ENCODE measurements around the gene TCIRG1. TPM values are rescaled to one million over a fixed set of nuclear protein-coding genes. Genes with fewer than 3 reads are reported as not detected.
A peak's percentile ranks its signal among the peaks of the same experiment; 100 is the strongest.

Gene TCIRG1
- total RNA-seq, 4 donors from 2014 or later = 260 to 697 (median 380) TPM

DNA sequence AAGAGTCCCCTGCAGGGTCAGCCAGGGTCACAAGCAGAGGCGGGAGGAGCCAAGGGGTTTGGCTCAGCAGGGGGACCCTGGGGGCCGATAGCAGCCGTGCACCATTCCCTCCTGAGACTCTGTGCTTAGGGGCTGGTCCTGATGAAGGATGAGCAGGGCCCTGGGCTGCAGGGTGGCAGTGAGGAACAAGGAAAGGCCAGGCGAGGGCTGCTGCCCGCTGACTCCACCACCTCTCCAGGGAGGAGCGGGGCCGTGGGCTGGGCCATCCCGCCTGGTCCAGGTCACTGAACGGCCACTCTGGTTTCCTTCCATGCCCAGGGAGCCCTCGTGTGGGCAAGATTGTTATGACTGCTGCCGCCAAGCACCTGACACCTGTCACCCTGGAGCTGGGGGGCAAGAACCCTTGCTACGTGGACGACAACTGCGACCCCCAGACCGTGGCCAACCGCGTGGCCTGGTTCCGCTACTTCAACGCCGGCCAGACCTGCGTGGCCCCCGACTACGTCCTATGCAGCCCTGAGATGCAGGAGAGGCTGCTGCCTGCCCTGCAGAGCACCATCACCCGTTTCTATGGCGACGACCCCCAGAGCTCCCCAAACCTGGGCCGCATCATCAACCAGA is 17.5 kb upstream of the TCIRG1 start:
- intact Hi-C loops (cut with DNase I; ENCODE audit: low total_unique reads) (no loop called here), in situ Hi-C loops (cut with MboI; ENCODE audit: low pct_ligation_motif_present in 1 of 4, low pct_unique_long_range_greater_than_20kb in 1 of 4, low sequenced_read_pairs in 3 of 4) (no loop called here)
- H3K36me3 ChIP-seq = no peaks in the 10 kb centered on the region
- DNase-seq = peak; percentile 60
- TF ChIP-seq, protein P1, sequence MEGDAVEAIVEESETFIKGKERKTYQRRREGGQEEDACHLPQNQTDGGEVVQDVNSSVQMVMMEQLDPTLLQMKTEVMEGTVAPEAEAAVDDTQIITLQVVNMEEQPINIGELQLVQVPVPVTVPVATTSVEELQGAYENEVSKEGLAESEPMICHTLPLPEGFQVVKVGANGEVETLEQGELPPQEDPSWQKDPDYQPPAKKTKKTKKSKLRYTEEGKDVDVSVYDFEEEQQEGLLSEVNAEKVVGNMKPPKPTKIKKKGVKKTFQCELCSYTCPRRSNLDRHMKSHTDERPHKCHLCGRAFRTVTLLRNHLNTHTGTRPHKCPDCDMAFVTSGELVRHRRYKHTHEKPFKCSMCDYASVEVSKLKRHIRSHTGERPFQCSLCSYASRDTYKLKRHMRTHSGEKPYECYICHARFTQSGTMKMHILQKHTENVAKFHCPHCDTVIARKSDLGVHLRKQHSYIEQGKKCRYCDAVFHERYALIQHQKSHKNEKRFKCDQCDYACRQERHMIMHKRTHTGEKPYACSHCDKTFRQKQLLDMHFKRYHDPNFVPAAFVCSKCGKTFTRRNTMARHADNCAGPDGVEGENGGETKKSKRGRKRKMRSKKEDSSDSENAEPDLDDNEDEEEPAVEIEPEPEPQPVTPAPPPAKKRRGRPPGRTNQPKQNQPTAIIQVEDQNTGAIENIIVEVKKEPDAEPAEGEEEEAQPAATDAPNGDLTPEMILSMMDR (IDR thresholded peaks at IDR 0.05) = peak in 4 of 5 experiments; percentile 36 to 63 (median 41)
- TF ChIP-seq POLR2A (IDR thresholded peaks at IDR 0.05) = no peak
- H3K27ac ChIP-seq = no peak overlapping the region
- no peak overlapping the region for H3K4me3 ChIP-seq
- H3K4me1 ChIP-seq = peaks cover 0 to 6% (median 0%) of the 10 kb centered on the region in 4 donors
- no peaks in the 10 kb centered on the region for H3K27me3 ChIP-seq
- no peaks in the 10 kb centered on the region for H3K9me3 ChIP-seq
- 65% methylated on average over 27 of the region's 27 CpGs; no CpG with 5 or more reads in 1 of the 2 donors for WGBS, 2 donors (ENCODE audit: low coverage in 1 of 2)

DNA sequence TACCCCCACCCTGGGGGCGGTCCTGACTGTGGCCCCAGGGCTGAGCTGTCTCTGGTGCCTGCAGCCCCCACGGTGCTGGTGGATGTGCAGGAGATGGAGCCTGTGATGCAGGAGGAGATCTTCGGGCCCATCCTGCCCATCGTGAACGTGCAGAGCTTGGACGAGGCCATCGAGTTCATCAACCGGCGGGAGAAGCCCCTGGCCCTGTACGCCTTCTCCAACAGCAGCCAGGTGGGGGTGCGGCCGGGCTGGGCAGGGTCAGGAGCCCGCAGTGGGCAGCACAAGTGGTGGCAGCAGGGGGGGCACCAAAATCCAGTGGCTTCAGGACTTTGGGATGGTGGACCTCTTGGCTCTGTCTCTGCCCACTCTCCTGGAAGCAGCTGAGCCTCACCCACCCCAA is 16.3 kb upstream of the TCIRG1 start:
- no peak overlapping the region for H3K4me3 ChIP-seq
- TF ChIP-seq POLR2A (IDR thresholded peaks at IDR 0.05) (no peak), POLR2AphosphoS5 (IDR thresholded peaks at IDR 0.05) (no peak), EP300 (IDR thresholded peaks at IDR 0.05; ENCODE audit: low read depth) (no peak)
- no peak for DNase-seq
- intact Hi-C loops (cut with DNase I; ENCODE audit: low total_unique reads) = no loop called here
- no peaks in the 10 kb centered on the region for H3K36me3 ChIP-seq
- no peak overlapping the region for H3K27ac ChIP-seq
- no peaks in the 10 kb centered on the region for H3K4me1 ChIP-seq
- H3K9me3 ChIP-seq = no peaks in the 10 kb centered on the region
- in situ Hi-C loops (cut with MboI; ENCODE audit: low pct_ligation_motif_present in 1 of 4, low pct_unique_long_range_greater_than_20kb in 1 of 4, low sequenced_read_pairs in 3 of 4) = no loop called here
- WGBS, 2 donors (ENCODE audit: low coverage in 1 of 2) = 91% methylated on average over 13 of the region's 13 CpGs; no CpG with 5 or more reads in 1 of the 2 donors
- H3K27me3 ChIP-seq = no peaks in the 10 kb centered on the region

DNA sequence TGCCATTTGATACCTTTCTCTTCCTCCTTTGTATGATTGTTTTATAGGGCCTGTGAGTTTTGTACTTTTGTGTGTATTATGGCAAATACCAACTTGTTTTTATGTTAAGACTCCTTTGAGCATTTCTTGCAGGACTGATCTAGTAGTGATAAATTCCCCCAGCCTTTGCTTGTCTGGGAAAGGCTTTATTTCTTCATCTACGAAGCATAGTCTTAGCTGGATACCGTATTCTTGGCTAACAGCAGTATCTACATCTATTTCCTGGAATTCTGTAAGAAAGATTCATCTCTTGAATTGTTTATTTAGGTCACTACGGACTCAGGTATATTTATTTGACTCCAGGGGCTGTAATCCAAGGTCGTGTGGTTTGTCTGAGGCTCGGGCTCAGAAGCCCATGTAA is 14.3 kb upstream of the TCIRG1 start:
- no peak overlapping the region for H3K27ac ChIP-seq
- in situ Hi-C loops (cut with MboI; ENCODE audit: low pct_ligation_motif_present in 1 of 4, low pct_unique_long_range_greater_than_20kb in 1 of 4, low sequenced_read_pairs in 3 of 4) (no loop called here), intact Hi-C loops (cut with DNase I; ENCODE audit: low total_unique reads) (no loop called here)
- no peaks in the 10 kb centered on the region for H3K9me3 ChIP-seq
- peaks cover under 1 to 2% (median 2%) of the 10 kb centered on the region in 4 donors for H3K4me1 ChIP-seq
- no peak for TF ChIP-seq EP300 (IDR thresholded peaks at IDR 0.05; ENCODE audit: low read depth)
- TF ChIP-seq POLR2AphosphoS5 (IDR thresholded peaks at IDR 0.05) = no peak
- no peak for TF ChIP-seq POLR2A (IDR thresholded peaks at IDR 0.05)
- TF ChIP-seq, protein P1 (IDR thresholded peaks at IDR 0.05) = no peak
- DNase-seq = no peak
- H3K27me3 ChIP-seq = no peaks in the 10 kb centered on the region
- no peak overlapping the region for H3K4me3 ChIP-seq
- no peaks in the 10 kb centered on the region for H3K36me3 ChIP-seq
- WGBS, 2 donors (ENCODE audit: low coverage in 1 of 2) = 81 to 100% methylated on average over 2 to 5 of the region's 5 CpGs

DNA sequence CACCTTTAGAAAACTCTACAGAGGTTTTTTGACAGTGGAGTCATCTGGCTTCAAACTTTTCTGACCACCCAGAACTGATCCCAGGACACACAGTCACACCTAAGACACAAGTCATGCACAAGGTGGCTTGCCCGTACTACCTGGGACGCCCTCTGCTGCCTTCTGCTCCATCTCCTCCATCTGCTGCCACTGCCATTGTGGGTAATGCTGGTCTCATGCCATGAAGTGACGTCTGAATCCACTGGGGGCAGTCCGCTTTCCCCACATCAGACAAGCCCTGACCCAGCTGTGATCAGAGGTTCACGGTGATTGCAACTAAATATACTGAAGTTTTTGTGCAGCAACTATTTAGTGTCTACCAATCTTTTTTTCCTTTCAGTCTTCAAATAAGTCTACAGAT is 13.8 kb upstream of the TCIRG1 start:
- in situ Hi-C loops (cut with MboI; ENCODE audit: low pct_ligation_motif_present in 1 of 4, low pct_unique_long_range_greater_than_20kb in 1 of 4, low sequenced_read_pairs in 3 of 4) = no loop called here
- Histone ChIP-seq H3K27me3 (no peaks in the 10 kb centered on the region), H3K4me3 (no peak overlapping the region), H3K27ac (no peak overlapping the region), H3K36me3 (no peaks in the 10 kb centered on the region), H3K9me3 (no peaks in the 10 kb centered on the region), H3K4me1 (peaks cover 5 to 6% (median 6%) of the 10 kb centered on the region in 4 donors)
- DNase-seq = no peak
- TF ChIP-seq, protein P1 (IDR thresholded peaks at IDR 0.05) = no peak
- TF ChIP-seq POLR2AphosphoS5 (IDR thresholded peaks at IDR 0.05) (no peak), EP300 (IDR thresholded peaks at IDR 0.05; ENCODE audit: low read depth) (no peak), POLR2A (IDR thresholded peaks at IDR 0.05) (no peak)
- intact Hi-C loops (cut with DNase I; ENCODE audit: low total_unique reads) = no loop called here
- 77% methylated on average over 5 of the region's 5 CpGs; no CpG with 5 or more reads in 1 of the 2 donors for WGBS, 2 donors (ENCODE audit: low coverage in 1 of 2)
